HG03139 (cell line): ENCODE measurements around the gene VSIG10L.

ENCODE experiments used
- ATAC-seq: cut with Tn5 transposase; IDR thresholded peaks from one replicate; pipeline ENCODE4 v1.9.1; 2021; ENCODE audit not compliant: unreplicated experiment

Gene VSIG10L

DNA sequence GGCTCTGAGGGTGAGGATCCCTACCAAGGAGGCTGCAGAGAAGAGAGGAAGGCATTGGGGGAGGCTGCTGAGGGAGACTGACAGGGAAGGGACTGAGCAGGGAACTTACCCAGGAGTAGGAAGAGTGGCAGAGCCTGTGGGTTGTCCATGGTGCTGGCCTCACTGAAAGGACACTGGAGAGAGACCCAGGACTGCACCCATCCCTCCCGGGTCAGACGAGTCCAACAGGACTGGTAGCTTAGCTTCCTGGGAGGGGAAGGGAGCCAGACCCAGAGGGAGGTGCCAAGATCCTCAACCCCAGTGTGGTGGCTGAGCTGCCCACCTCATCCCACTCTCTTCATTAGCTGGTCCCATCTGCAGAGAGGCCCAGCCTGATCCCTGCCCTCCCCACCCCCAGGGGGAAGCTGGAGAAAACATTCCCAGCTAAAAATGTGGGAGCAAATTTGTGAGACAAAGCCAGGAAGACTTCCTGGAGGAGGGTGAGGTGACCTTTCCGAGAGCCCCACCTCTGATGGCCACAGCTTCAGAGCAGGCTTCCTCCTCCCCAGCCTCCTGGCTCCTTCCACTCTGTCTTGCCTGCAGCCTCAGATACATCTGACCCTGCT, at the start of gene VSIG10L:
TSS of gene VSIG10L (minus strand) at position 164 of the 605 bp plus-strand sequence. CDS start at position 149, 15 bp downstream.
- no peak for ATAC-seq

DNA sequence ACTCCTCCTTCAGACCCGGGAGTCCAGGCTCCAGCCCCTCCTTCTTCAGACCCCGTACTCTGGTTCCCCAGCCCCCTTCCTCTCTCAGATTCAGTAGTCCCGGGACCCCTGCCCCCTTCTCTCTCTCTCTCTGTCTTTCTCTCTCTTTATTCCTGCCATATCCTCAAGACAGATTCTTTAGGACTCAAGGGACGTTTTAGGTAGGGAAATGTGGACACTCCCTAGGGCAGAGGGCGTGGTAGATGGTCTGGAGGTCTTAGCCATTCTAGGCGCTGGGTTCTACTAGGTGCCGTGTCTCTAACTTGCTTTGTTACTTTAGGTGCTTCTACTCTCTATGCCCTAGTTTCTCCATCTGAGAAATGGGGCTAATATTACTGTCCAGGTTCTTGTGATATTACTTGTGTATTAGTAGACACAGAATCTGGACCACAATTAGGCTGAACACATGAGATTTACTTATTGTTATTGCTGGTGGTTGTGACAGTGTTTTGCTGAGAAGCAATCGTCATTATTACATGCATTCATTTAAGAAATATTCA, 49.2 kb upstream of the VSIG10L start:
- ATAC-seq, result no peak

- ATAC-seq, result no peak
These were observed 47.2 kb upstream of the VSIG10L start for GRCh38 chr19:51389143-51389542.

DNA sequence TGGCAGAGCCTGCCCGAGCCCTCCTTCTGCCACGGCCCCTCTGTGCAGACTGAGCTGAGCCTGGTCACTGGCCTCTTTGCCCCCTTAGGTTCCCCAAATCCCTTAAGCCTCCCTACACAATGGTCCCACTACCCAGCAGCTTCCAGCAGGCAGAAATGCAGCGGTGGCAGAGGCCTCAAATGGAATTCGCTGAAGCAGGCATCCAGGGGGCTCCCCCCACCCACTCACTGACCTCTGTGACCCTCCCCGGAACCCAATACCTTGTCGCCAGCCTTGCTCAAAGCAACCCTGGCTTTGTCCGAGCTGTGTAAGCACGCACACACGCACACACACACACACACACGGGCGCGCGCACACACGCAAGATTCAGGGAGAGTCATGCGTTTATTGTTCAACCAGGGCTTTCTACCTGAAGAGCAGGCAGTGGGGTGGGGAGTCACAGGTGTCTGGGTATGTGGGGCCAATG, 46.0 kb upstream of the VSIG10L start, which contains the start of gene LIM2:
TSS of gene LIM2 (minus strand) at position 51 of the 466 bp plus-strand sequence. CDS start 531 bp downstream, outside the sequence.
- ATAC-seq, result no peak

DNA sequence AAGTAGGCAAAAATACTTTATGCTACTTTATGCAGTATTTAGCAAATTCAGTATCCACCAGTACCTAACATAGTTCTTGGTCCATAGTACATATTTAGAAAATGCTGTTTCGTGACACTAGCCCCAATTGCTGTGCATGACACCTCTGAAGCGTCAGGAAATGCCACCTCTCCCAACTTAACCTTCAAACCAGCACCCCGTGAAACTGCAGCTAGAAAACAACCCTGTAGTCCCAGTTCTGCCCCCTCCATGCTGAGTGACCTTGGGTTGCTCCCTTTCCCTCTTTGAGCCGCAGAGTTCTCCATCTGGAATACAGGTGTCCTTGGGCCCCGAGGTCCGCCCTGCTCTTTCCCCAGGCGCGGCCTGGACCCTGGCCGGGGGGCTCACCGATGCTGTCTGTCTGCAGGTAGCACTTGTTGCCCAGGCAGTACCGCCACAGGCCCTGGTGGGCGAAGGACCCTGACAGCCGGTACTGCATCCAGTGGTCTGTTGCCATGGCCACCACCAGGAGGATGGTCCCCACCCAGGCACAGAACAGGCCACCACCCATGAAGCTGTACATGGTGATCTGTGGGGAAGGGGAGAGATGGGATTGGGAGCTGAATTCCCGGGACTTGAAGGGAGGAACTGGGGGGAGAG, 45.1 kb upstream of the VSIG10L start:
- no peak for ATAC-seq

- no peak for ATAC-seq
These were observed 40.1 kb upstream of the VSIG10L start for GRCh38 chr19:51382004-51382403.

DNA sequence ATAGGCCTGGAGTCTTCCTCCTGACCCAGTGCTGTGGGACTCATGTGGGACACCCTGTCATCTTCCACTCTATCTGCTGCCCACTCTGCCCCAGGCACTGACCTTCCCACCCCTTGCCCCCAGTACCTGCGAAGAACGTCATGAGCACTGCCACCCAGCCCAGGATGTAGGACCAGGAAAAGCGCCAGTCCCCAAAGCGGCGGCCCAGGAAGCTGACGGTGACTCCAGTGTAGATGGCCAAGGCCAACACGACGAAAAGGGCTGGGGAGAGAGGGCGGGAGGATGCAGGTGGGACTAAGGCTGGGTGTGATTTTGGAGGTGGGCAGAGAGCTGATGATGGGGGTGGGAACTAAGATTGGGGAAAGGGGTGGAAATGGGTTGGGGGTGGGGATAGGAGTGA, 38.4 kb upstream of the VSIG10L start:
- no peak for ATAC-seq

GRCh38 chr19:51377422-51377821, 35.5 kb upstream of the VSIG10L start:
- ATAC-seq, result no peak

DNA sequence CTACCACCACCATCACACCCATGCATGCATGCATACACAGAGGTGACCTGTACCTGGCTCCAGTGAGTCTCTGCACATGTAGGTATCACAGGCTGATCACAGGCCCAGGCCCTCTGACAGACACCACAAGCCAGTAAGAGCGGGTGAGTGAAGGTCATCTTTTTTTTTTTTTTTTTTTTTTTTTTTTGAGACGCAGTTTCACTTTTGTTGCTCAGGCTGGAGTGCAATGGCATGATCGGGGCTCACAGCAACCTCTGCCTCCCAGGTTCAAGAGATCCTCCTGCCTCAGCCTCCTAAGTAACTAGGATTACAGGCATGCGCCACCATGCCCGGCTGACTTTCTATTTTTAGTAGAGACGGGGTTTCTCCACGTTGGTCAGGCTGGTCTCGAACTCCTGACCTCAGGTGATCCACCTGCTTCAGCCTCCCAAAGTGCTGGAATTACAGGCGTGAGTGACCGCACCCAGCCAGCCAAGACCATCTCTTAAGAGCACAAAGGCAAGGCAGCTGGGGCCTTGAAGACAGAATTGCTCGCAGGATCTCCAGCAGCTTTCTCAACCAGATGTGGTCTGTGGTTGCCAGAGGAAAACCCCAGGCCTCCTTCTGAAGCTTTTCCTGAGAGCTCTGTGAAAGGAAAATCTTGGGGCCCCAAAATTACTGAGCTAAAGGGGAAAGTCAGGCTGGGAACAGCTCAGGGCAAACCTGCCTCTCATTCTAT, 33.7 kb upstream of the VSIG10L start:
- no peak for ATAC-seq

GRCh38 chr19:51372649-51373504, 30.9 kb upstream of the VSIG10L start, which contains the start of gene NKG7:
TSS of gene NKG7 (minus strand) at chr19:51372654. CDS start at chr19:51372535, 119 bp downstream.
- peak; percentile 36 for ATAC-seq

- ATAC-seq, result no peak
These were observed 30.2 kb upstream of the VSIG10L start for GRCh38 chr19:51372021-51372648.

DNA sequence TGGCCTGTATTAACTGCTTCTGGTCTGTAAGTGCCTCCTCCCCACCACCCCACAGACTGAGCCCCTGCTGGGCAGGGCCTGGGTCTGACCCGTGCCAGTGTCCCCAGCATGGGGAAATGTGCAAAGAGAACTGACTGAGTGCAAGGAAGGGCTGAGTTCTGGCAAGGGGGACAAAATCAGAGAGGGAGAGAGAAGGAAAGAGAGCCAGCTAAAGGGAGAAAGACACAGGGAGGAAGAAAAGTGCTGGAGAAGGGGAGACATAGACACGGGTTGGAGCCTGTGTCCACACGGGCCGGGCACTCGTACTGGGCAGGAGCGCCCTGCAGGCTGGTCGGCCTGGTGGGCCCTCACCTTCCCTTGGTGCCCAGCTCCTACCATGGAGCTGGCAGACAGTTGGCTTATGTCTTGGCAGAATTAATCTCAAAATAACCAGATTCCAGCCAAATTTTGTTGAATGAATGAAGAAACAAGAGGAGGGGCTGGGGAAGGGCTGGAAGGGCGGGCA, 29.3 kb upstream of the VSIG10L start:
- no peak for ATAC-seq

DNA sequence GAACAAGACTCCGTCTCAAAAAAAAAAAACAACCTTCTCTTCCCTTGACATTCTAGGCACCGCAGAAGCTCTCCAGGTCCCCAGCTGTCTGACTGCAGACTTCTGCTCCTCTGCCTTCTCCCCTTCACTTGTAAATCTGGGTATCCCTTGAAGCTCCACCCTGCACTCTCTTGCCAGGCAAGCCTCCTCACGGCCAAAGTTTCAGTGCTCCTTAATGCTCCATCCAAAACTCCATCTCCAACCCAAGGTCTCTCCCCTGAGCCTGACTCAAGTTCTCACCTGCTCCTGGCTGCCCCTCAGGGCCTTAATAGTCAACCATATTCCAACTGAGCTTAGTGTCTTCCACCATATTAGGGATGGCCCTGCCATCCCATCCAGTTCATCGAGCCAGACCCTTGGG, 28.3 kb upstream of the VSIG10L start:
- no peak for ATAC-seq

DNA sequence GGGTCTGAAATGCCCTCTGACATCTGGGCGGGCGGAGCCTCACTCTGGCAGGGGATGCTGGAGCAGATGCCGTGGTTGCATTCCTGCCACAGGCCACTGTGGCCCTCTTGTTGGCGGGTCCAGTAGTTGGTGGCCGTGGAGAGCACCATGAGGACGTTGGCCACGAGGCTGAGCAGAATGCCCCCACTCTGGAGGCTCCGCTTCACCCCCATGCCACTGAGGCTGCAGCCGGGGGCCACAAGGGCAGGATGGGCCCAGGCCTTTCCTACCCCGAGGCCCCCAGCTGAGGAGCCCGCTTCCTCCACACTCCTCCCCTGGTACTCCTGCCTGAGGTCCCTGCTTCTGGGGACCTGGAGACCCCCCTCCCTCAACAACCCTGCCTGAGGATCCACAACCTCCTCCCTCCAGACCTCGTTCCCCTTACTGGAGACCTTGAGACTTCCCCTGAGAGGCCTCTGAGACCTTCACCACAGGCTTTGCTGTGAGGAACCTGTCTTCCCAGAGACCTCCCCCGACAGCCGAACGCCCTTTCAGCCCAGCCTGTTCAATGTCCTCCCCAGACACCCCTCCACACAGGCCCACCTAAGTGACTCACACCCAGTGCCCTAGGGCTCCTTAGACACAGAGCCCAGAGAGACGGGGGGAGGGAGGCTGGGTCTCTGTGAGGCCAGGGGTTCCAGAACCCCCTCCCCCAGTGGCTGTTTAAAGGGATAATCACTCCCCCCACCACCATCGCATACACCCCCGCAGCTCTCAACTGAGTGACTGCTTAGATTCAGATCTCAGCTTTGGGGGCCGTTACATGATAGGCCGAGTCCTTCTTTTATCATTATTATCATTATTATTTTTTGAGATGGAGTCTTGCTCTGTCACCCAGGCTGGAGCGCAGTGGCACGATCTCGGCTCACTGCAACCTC, 26.7 kb upstream of the VSIG10L start, which contains the start of gene CLDND2:
TSS of gene CLDND2 (minus strand) at position 638 of the 917 bp plus-strand sequence. CDS start at position 212, 426 bp downstream.
- ATAC-seq, result no peak

DNA sequence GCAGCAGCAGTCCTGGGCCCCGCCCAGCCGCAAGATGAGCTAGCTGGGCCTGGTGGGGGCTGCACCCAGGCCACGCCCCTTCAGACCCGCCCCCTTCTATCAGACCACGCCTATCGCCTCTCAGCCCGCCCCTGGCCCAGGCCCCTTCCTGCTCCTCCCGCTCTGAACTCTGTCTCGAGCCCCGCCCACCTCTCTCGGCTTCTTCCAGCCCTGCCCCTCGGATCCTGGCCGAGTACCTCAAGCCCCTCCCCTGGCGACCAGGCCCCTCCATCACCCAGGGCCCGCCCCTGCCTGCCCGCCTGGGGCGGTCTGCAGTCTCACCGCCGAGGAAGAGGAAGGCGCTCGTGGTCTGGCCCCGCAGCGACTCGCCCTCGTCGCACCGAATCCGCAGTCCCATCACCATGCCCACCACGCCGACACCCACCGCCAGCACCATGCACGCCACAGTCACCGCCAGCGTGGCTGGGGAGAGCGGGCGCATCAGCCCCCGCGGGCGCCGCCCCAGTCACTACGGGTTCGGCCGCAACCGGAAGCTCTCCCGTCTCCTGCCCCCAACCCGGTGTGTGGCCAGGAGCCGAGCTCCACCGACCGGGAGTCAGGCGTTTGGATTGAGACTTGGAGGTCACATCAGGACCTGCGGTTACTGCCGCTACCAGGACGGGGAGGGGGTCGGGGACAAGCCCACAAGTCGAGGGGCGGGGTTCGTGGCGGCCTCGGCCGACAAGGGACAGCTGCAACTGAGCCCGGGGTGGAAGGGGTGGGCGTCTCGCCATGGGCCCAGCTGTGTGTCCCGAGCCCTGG, 25.8 kb upstream of the VSIG10L start:
- peak; percentile 60 for ATAC-seq

DNA sequence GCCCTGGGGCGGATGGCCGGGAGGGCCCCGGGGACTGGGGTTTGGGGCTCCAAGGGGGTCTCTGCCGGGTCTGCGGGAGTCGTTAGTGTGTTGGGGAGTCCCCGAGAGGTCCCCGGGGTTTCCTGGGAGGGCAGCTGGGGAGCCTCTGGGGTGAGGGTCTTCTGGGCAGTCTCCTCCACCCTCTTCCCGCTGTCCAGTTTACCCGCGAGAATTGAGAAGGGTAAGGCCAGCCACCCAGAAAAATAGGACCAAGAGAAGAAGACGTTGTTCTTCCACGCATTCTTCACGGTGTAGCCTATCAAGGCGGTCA, 25.3 kb upstream of the VSIG10L start:
- ATAC-seq, result no peak

GRCh38 chr19:51366389-51367254, 24.7 kb upstream of the VSIG10L start:
- ATAC-seq, result no peak
